A673 (cell line): ENCODE measurements around the gene PLXDC2. TPM values are rescaled to one million over a fixed set of nuclear protein-coding genes. Genes with fewer than 3 reads are reported as not detected.

Experiments used
- BruUV-seq: library from RNA; stranded (reverse); fragments of 400-500 nt; replicated peaks from 2 replicates; lab custom pipeline; 2021; lab: Mats Ljungman, UMichigan
- CTCF ChIA-PET: fragments of 300-600 bp; sonication (Branson Sonifier 250); formaldehyde crosslinking; loops from one replicate; lab custom pipeline; 2022; ENCODE audit warnings: antibody characterized with exemption; lab: Charles Lee
- POLR2A ChIA-PET: fragments of 300-600 bp; sonication (Branson Sonifier 250); formaldehyde crosslinking; loops from one replicate; lab custom pipeline; 2022; ENCODE audit warnings: antibody characterized with exemption; ENCODE audit not compliant: low non-redundant PET; lab: Charles Lee
- DNase-seq: peaks from one replicate; pipeline ENCODE4 v3.0.0-alpha.2; 2015; ENCODE audit warnings: low spot score
- H3K27ac ChIP-seq: fragments of 200-600 bp; sonication (generic); 2 replicates; pipeline ENCODE4 v1.5.1; 2016; ENCODE audit warnings: mixed run types, low read depth, mild to moderate bottlenecking, mixed read lengths, antibody characterized with exemption, low read length; ENCODE audit not compliant: poor library complexity, severe bottlenecking
- H3K27me3 ChIP-seq: fragments of 200-600 bp; sonication (generic); replicated peaks from 2 replicates; pipeline ENCODE4 v1.6.1; 2017; ENCODE audit warnings: mixed run types, low read depth, mild to moderate bottlenecking, mixed read lengths, antibody characterized with exemption, low read length; ENCODE audit not compliant: insufficient read depth, poor library complexity
- H3K36me3 ChIP-seq: fragments of 200-600 bp; sonication (generic); 2 replicates; pipeline ENCODE4 v1.6.1; 2016; ENCODE audit warnings: mixed run types, mild to moderate bottlenecking, mixed read lengths, antibody characterized with exemption, low read length; ENCODE audit not compliant: insufficient read depth, poor library complexity, severe bottlenecking
- H3K4me1 ChIP-seq: fragments of 200-600 bp; sonication (generic); 2 replicates; pipeline ENCODE4 v1.6.1; 2017; ENCODE audit warnings: mixed run types, mild to moderate bottlenecking, mixed read lengths, antibody characterized with exemption, low read length; ENCODE audit not compliant: insufficient read depth, poor library complexity, severe bottlenecking
- H3K4me3 ChIP-seq: fragments of 200-600 bp; sonication (generic); 2 replicates; pipeline ENCODE4 v1.5.1; 2016; ENCODE audit warnings: low read depth, mixed run types, mild to moderate bottlenecking, mixed read lengths, low read length; ENCODE audit not compliant: poor library complexity, severe bottlenecking
- H3K9me3 ChIP-seq: fragments of 200-600 bp; sonication (generic); 2 replicates; pipeline ENCODE4 v1.6.1; 2016; ENCODE audit warnings: mixed run types, low read depth, mild to moderate bottlenecking, mixed read lengths, antibody characterized with exemption, low read length; ENCODE audit not compliant: poor library complexity, severe bottlenecking
- CTCF ChIP-seq: fragments of 300-800, 200-600 bp; sonication (generic); conservative IDR thresholded peaks from 2 replicates; pipeline ENCODE4 v1.5.1; 2017; ENCODE audit warnings: low read depth, mild to moderate bottlenecking, antibody characterized with exemption, low read length, moderate library complexity, mixed read lengths
- EZH2 ChIP-seq: fragments of 200-600 bp; sonication (generic); IDR thresholded peaks from 2 replicates; pipeline ENCODE4 v1.6.1; 2017; ENCODE audit warnings: borderline replicate concordance, low read depth, mild to moderate bottlenecking, mixed read lengths, antibody characterized with exemption, low read length; ENCODE audit not compliant: poor library complexity, severe bottlenecking
- intact Hi-C: fragments of 100-400 bp; cut with micrococcal nuclease; formaldehyde crosslinking; loops from one replicate; pipeline ENCODE4 v1.10.0; 2022; ENCODE audit not compliant: unreplicated experiment
- total RNA-seq: library from RNA; stranded (reverse); gene quantifications from 2 replicates; pipeline ENCODE4 v1.2.3, GENCODE V29; 2021

Gene PLXDC2
- total RNA-seq, 1 experiment from 2014 or later = 74.8 TPM

- POLR2A ChIA-PET = no interaction called here
- no peak for TF ChIP-seq EZH2
- TF ChIP-seq CTCF = no peak
- intact Hi-C loops = no loop called here
- no peak overlapping the region for H3K4me3 ChIP-seq
- CTCF ChIA-PET = no interaction called here
- peaks cover 3% of the 10 kb centered on the region for H3K4me1 ChIP-seq
- H3K27me3 ChIP-seq = no peaks in the 10 kb centered on the region
- no peak for DNase-seq
- H3K27ac ChIP-seq = no peak overlapping the region
- peaks cover 3% of the 10 kb centered on the region for H3K9me3 ChIP-seq
- no TSS peak for BruUV-seq
- H3K36me3 ChIP-seq = no peaks in the 10 kb centered on the region
These were observed 498.2 kb downstream of the PLXDC2 start for GRCh38 chr10:20314431-20314830.

DNA sequence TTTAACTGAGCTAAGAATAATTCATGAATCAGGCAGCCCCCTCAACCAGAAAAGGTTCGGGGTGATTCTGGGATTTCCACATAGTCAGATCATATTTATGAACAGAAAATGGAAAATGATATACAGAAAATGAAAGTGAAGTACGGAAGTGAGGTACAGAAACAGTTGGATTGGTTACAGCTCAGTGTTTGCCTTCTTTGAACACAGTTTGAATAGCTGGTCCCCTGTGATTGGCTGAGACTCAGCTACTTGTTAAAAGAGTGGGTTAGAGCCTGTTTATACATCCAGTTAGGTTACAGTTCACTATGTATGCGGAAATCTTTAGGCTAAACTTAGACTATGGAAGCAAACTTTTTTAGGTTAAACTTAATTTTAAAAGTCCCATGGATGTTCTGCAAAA lies 511.7 kb downstream of the PLXDC2 start:
- Histone ChIP-seq H3K4me3 (no peak overlapping the region), H3K27ac (no peak overlapping the region), H3K36me3 (no peaks in the 10 kb centered on the region), H3K4me1 (no peaks in the 10 kb centered on the region), H3K9me3 (no peaks in the 10 kb centered on the region), H3K27me3 (no peaks in the 10 kb centered on the region)
- intact Hi-C loops = no loop called here
- BruUV-seq = no TSS peak
- CTCF ChIA-PET = no interaction called here
- no peak for TF ChIP-seq EZH2
- no peak for TF ChIP-seq CTCF
- POLR2A ChIA-PET = no interaction called here
- no peak for DNase-seq

DNA sequence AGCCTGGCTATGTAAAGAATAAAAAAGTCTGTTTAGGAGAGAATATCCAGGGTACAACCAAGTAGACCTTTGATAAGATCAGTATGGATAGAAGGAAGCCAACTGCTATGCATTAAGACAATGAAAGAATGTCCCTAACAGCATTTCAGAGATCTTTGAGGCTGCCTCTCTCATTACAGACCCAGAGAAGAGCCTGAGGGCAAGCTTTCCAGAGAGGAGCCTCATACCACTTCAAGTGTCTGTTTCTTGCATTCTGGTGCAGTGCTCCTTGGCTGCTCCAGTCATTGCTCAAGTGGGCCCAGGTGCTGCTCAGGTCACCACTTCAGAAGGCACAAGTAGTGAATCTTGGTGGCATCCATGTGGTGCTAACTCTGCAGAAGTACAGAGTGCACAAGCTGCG lies 514.0 kb downstream of the PLXDC2 start:
- H3K27me3 ChIP-seq = no peaks in the 10 kb centered on the region
- no TSS peak for BruUV-seq
- POLR2A ChIA-PET = no interaction called here

More for the DNA sequence above, 514.0 kb downstream of the PLXDC2 start:
- intact Hi-C loops = no loop called here
- Histone ChIP-seq H3K27ac (no peak overlapping the region), H3K36me3 (no peaks in the 10 kb centered on the region), H3K4me1 (no peaks in the 10 kb centered on the region), H3K4me3 (no peak overlapping the region), H3K9me3 (no peaks in the 10 kb centered on the region)
- no peak for DNase-seq
- CTCF ChIA-PET = no interaction called here
- no peak for TF ChIP-seq EZH2
- no peak for TF ChIP-seq CTCF
